Smooth muscle cell of the brain vasculature (primary cell): ENCODE results near the gene BRCA2.

Source experiments
- DNase-seq: peaks from one replicate; pipeline ENCODE4 v3.0.0-alpha.2; 2012; ENCODE audit warnings: low read depth, low spot score

Gene BRCA2

DNA sequence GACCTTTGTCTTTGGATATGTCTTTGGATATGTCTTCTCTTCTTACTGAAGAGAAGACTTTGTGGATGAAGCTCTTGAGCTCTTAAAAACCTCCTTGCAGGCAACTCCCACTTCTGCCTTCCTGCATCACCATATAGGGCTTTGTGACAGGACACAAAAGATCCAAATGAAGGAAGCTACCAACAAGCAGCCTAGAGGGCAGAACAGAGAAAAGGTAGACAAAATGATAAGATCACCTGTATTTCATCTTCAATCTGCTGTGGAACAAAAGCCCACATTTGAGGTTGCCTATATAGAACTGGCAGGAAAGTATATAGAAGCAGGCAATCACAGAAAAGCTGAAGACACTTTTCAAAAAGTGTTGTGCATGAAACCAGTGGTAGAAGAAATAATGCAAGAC is 70.1 kb downstream of the BRCA2 start:
- DNase-seq = no peak

GRCh38 chr13:32390048-32390447 is 74.7 kb downstream of the BRCA2 start:
- no peak for DNase-seq

- no peak for DNase-seq
Measured at GRCh38 chr13:32390484-32390883, 75.2 kb downstream of the BRCA2 start.

GRCh38 chr13:32391101-32391619 is 75.9 kb downstream of the BRCA2 start:
- no peak for DNase-seq

DNA sequence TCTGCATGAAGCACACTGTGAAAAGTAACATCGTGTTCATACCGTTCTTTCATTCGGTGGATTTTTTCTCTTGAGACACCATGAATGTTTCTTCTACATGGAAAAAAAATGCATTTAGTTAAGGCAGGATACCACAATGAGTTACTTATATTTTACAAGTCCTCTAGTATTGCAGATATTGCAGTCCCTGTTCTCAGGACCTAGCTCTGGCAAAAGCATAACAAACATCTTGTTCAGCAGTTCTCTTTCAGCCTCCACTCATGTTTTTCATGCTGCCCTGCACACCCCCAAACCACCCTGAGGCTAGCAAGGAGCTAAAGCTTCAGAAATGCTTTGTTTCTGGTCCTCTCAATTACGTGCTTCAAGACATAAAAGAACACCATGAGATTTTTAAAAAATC is 87.8 kb downstream of the BRCA2 start:
- DNase-seq = no peak

DNA sequence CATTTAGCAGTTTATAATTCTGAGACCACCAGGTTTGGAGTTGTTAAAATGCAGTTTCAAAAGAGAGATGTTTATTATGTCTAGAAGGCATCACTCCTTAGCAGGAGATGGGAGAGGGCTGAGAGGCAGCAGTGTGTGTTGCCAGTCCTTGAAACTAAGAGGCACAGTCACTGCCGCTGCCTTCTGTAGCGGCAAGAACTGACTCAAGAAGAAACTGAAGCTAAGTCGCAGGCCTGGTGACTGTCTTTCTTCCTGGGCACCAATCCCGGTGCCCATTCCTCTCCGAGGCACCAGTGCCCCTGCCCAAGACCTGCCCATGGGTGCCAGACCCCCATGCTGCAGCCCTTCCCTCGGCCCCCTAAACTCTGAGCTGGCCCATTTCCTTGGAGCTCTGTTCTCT is 92.5 kb downstream of the BRCA2 start:
- no peak for DNase-seq

GRCh38 chr13:32408296-32409000 is 93.1 kb downstream of the BRCA2 start:
- no peak for DNase-seq

- DNase-seq = no peak
Measured at GRCh38 chr13:32409001-32409313, 93.6 kb downstream of the BRCA2 start.

DNA sequence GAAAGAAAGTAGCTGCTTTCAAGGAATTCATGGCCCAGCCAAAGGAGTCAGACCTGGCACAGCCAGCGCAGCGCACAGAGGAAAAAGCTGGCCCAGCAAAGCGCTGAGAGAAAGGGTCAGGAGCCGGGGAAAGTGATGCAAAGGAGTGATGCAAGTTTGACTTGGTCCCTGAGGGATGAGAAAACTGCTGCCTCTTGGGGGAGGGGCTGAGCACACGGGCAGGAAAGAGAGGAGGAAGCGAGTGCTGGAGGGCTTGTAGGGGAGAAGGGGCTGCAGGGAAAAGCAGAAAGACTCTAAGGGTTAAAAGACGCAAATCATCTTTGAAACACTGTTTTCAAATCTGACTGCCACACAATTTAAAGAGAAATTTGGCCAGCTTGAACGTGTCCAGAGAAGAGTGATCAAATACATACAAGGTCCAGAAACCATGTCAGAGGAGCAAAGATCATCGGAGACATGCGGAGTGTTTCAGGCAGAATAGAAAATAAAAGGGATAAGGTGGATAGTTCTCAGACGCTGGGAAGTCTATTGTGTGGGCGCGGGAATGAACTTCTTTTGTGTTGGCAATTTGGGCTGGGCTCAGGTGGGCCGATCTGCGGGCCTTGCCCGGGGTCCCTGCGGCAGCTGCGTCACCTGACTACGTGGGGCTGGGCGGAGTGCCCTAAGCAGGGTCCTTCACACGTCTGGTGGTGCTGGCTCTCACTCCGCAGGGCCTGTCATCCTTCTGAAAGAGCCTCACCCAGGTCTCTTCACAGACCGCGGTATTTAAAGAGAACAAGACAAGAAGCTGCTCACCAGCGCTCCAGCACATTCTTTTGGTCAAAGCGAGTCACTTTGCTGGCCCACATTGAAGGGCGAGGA is 94.5 kb downstream of the BRCA2 start:
- DNase-seq = peak; percentile 31

DNA sequence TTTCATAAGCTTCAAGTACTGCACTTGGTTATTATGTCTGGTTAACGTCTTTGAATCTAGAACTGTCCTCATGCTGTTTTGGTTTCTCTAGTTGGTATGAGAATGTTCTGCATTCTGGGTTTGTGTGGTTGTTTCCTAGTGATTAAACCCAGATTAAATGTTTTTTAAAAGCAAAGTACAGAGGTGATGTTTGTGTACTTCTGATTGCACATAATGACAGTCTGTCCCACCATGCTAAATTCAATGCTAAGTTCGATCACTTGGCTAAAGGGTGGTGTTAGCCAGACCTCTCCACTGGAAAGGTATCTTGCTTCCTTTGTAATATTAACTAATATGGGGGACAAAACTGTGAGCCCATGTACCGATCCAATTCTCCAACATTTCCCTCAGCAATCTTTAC is 98.0 kb downstream of the BRCA2 start:
- DNase-seq = no peak

GRCh38 chr13:32414580-32414979 is 99.3 kb downstream of the BRCA2 start:
- DNase-seq = no peak

DNA sequence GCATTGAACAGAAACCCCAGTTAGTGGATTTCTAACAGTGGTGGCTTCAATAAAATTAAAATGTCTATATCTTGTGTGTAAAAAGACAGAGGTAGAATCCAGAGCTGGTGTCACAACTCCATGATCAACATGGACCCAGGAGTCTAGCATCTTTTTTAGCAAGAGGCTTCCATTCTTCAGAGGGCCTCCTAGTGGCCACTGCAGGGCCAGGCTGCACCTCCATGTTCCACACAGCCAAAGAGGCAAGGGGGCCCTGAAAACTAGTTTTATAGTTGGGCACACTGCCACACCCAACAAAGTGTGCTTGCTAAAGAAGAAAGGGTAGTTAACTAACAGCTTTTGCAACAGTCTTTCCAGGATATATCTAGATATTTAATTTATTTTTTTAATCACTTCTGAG is 99.7 kb downstream of the BRCA2 start:
- DNase-seq = no peak

DNA sequence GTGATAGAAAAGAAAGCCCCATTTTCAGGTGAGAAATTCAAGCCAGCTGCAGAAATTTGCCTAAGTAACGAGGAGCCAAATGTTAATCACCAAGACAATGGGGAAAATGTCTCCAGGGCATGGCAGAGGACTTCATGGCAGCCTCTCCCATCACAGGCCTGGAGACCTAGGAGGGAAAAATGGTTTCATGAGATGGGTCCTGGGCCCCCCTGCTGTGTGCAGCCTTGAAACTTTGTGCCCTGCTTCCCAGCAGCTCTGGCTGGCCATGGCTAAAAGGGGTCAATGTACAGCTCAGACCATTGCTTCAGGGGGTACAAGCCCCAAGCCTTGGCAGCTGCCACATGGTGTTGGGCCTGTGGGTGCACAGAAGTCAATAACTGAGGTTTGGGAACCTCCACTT is 102.7 kb downstream of the BRCA2 start:
- no peak for DNase-seq

DNA sequence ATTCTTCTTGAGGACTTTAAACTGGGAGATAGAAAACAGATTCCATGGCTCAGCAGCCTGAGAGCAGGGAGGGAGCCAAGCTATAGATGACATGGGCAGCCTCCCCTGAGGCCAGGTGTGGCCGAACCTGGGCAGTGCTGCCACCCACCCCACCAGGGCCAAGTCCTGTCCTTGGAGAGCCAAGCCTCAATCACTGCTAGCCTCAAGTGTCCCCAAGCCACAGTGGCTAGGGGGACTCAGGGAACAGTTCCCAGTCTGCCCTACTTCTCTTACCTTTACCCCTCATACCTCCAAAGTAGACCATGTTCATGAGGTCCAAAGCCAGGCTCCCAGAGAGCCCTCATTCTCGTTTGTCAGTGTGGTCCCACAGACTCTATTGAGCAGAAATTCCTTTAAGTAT is 104.6 kb downstream of the BRCA2 start:
- DNase-seq = no peak

- DNase-seq = no peak
Measured at GRCh38 chr13:32423592-32423991, 108.3 kb downstream of the BRCA2 start.

DNA sequence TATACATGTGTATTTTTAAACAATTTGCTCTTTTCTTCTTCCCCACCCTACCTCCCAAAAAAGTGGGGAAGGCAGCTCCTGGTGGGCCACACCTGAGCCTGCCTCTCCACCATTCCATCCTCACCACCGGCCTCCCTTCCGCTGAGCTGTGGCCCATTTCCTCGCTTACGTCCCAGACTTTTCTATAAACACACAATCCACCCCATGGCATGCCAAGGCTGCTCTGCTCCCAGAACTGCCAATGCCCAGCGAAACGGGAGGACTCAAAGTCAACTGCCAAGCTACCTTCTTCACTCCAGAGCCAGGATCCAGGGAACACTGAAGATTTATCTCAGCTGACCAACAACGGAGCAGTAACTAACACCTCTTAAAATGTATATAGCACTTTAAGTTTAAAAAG is 109.8 kb downstream of the BRCA2 start:
- no peak for DNase-seq

- no peak for DNase-seq
Measured at GRCh38 chr13:32426191-32426989, 111.1 kb downstream of the BRCA2 start.

- DNase-seq = no peak
Measured at GRCh38 chr13:32426990-32427851, 111.9 kb downstream of the BRCA2 start.

- DNase-seq = no peak
Measured at GRCh38 chr13:32427852-32428580, 112.7 kb downstream of the BRCA2 start, which contains the start of gene N4BP2L1. Gene N4BP2L1, minus strand, starts transcription at chr13:32428130. Its CDS starts 48 bp downstream, at chr13:32428082.
